Caki2 (cell line): Measurements from ENCODE around the gene HES7. TPM values are rescaled to one million over a fixed set of nuclear protein-coding genes. Genes with fewer than 3 reads are reported as not detected.
A peak's percentile ranks its signal among the peaks of the same experiment; 100 is the strongest.

Experiments used
- DNase-seq: peaks from one replicate; pipeline ENCODE4 v3.0.0-alpha.2; 2015; ENCODE audit warnings: low read depth
- in situ Hi-C: cut with HindIII; loops from 2 replicates; pipeline ENCODE4 v1.10.0; 2016; ENCODE audit warnings: low sequenced_read_pairs, low pct_unique_long_range_greater_than_20kb, mixed read lengths
- total RNA-seq: library from RNA; depleted of rRNA; stranded (reverse); fragments of >200 nt; shearing (Covaris generic); gene quantifications from 2 replicates; pipeline ENCODE4 v1.2.3, GENCODE V29; 2014; ENCODE audit warnings: low replicate concordance

The HES7 gene
- total RNA-seq, 1 experiment from 2014 or later = not detected

DNA sequence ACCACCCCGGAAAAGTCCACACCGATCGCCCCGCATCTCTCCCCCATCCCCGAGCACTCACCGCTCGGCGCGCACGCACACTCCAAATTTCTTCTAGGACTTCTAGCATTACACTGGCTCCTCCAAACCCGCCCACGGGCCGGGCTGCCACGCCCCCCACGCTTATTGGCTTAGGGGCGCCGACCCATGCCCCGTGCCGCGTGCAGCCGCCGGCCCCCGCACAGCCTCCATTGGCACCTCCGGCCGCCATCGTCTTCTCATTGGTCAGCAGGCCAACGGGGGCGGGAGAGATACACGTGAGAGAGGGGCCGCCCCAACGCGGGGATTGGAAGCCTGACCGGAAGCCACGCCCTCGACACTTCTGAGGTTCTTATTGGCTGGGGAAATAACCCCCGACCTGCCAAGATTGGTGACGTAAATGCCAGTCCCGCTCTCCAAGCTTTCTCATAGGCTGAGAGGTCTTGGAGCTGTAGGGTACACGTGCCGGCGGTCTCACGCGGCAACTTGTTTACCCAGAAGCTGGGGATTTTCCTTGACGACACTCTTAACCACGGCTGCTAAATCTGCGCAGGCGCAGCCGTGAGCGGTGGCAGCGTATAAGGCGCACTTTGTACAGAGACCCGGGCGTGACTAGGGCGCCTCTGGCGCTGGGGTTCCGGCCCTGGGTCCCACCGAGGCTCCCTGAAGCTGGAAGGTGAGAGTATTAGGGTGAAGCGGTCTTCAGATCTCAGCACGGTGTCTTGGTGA lies 32.5 kb upstream of the HES7 start:
- DNase-seq = peak; percentile 100
- in situ Hi-C loops = no loop called here

DNA sequence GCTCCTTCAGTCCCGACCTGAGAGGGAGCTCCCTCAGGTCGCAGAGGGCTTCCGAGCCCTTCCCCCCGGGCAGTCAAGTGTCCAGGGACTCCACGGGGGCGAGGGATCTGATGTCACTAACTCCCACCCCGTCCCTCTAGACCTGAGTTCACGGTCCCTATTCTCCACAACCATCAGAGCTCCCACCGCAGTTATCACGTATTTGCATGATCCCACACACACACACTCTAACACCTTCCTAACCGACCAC lies 32.0 kb upstream of the HES7 start:
- no peak for DNase-seq
- in situ Hi-C loops = no loop called here

DNA sequence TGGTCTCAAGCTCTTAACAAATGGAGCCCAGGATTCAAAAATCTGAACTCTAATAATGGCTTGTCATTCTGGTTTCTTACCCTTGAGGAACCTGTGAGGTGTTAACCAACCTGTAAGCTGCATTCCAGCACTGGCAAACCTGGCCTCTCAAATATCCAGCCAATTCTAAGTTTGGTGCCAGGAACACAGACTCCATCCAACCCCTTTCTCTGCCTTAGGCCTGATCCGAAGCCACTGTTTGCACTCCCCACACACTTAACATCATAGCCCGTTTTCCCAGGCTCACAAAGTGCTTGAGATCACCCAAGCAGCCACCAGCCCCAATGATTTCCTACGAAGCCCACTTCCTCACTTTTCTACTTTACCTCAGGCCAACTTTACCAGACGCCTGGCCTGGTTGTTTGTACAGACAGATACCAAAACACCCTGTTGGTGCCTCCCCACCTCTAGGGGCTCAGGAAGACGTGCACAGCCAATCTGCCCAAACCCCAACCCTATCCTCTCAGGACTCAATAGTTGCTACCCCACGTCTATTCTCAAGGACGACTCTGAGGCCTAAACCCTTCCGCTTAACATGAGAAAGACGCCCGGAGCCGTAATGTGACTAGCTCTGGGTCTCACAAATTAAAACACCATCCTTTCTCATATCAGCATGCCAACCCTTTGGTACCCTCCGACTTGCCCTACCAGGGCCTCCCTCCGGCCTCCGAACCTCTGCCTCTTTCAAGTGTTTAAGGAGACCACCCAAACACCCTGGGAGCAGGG lies 31.5 kb upstream of the HES7 start:
- in situ Hi-C loops = no loop called here
- no peak for DNase-seq

DNA sequence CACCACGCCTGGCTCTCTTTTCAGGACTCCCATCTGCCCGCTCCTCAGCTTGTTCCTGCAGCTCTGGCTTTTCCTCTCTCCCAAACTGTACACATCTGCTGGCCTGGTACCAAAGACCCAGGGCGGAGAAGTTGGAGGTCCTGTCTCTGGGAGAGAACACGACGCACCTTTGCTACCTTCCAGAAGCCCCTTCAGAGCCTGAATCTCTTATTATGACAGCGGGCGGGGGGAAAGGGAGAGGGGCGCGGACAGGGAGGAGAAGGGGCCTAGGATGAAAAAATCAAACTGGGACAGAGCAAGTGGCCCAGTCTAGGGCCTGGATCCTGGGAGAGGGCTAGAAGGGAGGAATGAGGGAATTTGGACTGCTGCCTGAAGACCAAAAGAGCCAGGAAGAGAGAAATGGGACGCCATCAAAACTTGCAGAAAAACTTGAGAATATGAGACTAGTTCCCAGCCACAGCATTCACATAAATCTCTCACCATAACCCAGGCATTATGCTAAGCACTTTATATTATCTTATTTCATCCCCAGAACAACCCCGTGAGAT lies 30.8 kb upstream of the HES7 start:
- in situ Hi-C loops = no loop called here

DNA sequence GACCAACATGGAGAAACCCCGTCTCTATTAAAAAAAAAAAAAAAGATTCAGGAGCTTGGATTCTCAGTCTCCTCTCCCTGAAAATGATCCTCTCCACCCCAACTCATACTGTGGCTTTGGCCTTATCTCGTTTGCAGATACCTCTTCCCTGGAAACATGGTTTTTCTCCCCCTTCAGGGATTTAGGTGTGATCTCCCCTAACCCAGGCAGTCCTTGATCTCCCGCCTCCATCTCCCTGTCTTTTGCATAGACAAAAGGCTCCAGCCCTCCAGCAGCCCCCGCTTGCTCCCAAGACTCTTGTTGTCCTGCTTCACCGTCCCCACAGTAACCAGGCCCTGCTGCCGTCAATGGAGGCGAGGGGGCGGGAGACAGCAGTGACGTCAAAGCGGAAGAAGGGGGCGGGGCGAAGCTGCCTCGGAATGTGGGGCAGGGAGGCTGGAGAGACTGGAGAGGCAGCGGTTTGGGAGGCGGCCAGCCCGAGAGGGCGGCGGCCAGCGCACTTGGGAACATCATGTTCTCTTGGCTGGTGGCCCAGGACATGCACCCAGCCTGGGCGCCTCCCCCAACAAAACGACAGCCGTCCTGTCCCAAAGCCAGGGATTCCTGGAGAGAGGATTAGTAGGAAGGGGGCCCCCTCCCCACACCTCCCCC lies 30.2 kb upstream of the HES7 start:
- DNase-seq = peak; percentile 95
- in situ Hi-C loops = no loop called here

More for the DNA sequence above, 30.8 kb upstream of the HES7 start:
- no peak for DNase-seq

DNA sequence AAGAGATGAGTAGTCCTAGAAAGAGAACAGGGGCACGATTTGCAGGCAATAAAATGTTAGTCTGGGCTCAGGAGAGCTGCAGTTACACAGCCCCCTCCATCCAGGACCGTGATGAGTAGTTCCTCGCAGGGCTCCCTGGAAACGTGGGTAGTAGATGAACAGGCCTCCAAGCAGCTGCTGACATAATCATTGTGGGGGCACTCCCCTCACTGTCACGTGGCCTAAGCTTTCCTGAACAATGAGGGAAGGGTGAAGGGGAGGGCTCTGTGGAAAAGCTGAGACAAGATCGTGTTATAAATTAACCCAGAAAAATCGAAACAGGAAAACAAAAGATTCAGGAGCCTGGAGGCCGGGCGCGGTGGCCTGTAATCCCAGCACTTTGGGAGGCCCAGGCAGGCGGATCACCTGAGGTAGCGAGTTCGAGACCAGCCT lies 29.6 kb upstream of the HES7 start:
- DNase-seq = peak; percentile 98
- in situ Hi-C loops = no loop called here

DNA sequence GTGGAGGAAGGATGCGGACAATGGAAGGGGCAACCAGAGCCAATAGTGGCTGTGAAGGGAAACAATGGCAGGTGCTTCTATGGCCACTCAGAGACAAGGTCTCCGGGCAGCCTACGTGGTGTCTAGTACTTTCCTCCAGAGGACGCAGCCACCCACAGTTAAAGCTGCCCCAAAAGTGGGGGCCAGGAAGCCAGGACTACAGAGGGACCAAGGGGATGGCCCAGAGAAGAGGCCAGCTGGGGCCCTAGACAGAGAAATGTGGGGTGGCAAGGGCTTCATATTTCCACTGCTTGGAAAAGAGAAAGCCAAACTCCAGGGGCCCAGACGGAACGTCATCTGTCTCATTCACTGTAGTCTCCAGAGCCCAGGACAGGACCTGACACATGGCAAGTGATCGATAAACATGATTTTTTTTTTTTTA lies 29.1 kb upstream of the HES7 start:
- in situ Hi-C loops = no loop called here
- no peak for DNase-seq

DNA sequence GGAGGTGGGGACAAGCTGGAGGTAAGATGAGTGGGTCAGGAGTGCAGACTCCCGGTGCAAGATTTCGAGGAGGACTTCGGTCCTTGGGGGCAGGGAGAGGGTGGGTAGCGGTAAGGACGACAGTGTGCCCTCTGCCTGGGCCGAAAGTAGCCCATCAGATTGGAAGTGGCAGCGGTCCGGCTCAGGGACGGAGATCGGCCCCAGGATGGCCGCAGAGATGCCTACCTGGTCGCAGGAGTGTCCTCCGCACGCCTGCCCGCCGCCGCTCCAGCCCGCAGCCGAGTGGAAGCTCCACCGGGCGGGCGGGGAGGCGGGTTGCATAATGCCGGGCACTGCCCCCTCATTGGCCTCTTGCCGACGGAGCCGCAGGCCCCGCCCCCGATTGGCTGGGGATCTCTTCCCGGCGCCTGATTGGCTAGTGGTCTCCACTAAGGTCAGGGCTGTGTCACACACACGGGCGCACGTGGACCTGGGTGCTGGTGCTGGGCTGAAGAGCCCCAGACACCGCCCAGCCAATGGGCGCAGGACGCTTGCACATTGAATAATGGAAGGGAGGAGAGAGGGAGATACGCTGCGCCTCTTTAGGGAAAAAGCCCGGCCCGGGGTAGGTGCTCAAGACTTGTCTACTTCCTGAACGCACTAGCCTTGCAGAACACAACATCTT lies 28.3 kb upstream of the HES7 start, which contains the start of gene PER1:
PER1 (minus strand) TSS at position 293 of the 664 bp plus-strand sequence. CDS start 1,698 bp downstream, outside the sequence.
- peak; percentile 97 for DNase-seq
- in situ Hi-C loops = no loop called here

DNA sequence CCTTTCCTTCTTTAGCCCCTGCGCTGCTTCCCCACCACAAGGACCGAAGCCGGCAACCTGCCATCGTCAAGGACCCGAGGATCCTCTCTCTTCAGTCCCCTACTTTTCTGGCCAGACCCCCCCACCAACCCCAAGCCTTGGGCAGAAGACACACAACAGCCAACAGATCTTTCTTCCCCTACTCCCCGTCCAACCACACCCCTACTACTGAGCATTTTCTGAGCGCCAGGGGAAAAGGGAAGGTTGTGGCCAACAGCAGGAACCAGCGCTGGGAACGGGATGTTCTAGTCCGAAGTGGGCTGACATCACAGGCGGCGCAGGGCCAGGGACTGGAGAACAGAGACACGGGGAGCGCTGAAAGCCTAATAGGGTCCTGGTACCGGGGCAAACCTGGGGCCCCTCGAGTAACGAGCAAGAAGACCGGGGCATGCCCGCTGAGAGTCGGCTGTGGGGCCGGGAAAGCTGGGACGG lies 27.8 kb upstream of the HES7 start:
- in situ Hi-C loops = no loop called here
- peak; percentile 25 for DNase-seq

DNA sequence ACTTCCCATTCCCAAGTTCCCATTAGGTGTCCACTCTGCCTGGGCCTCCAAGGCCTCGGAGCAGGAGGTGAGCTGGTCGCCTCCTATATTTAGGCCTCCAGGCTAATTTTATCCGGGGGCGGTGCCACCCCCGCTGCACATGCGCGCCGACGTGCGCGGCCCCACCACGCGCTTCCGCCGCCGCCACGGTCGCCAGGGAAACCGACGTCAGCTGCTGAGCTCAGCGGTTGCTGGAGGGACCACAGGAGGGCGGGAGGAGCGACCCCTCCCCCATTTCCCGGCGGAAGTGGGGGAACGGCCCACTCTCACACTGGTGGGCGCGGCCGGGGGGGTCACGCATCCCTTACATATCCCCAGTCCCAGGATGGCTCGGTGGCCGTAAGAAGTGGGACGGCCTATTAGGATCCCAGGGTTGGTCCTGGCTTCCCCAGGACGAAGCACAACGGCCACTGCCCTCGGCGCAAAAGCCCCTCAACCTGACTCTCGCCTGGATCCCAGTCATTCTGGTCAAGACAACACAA lies 27.3 kb upstream of the HES7 start:
- in situ Hi-C loops = no loop called here
- peak; percentile 83 for DNase-seq

DNA sequence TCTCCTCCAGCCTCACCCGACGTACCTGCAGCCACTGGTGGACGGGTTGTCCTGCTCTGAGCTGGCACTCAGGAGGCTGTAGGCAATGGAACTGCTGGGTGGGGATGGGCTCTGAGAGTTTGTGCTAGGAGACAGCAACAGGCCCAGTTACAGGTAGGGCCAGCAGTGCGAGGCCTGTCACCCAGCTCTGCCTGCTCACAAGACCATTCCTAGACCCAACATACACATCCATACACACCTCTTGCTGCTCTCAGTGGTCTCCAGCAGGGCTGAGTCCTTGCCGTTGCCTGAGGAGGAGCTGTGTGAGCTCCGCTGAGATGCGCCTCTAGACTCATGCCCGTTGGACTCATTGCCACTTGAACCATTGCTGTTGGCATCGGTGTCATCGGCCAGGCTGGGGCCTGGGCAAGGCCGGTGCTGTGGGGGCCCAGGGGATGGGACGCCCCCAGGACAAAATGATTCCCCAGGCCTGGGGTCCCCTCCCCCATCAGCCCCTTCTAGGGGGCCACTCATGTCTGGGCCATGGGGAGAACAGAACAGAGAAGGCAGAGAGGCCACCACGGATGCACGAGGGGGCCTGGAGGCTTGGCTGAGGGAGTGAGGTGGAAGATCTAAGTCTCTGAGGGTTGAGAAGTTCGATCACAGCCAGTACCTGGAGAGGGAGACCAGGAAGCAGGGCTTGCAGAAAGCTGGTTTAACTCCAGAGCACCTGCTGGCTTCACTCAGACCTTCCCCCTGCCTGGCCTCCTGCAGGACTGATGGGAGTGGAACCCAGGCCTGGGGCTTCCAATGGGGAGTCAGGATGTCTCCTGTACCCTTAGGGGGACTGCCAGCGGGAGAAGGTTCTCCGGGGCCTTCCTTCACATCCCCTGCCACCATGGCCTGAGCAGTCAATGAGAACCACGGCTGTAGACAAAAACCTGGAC lies 26.6 kb upstream of the HES7 start:
- in situ Hi-C loops = no loop called here

DNA sequence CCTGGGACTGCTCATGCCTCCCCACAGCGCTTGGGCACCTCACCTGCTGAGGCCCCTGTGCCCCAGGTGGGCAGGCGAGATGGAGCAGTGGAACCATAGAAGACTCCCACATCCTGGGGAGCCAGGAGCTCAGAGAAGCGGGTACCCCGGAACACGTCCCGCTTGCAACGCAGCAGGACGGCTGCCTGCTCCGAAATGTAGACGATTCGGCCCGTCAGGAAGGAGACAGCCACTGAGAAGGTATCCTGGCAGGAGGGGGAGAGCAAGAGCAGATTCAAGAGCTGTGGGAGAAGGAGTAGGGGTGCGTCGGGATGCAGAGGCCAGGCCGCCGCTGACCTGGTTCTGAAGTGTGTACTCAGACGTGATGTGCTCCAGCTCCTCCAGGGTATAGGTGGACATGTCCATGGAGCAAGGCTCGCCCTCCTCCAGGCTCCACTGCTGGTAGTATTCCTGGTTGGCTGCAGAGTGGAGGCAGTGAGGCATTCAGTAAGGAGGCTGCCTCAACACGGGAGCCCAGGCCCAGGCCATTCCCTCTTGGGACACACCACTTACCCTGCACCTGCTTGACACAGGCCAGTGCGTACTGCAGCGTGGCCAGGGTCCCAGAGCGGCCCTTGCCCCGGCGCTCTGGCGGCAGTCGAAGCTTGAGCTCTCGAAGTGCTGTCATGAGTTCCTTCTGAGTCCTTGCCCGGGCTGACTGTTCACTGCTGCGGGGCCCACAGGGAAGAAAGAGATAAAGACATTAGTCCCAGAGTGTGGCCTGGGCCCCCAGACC lies 25.7 kb upstream of the HES7 start:
- in situ Hi-C loops = no loop called here
- DNase-seq = no peak

More for the DNA sequence above, 26.6 kb upstream of the HES7 start:
- DNase-seq = no peak

DNA sequence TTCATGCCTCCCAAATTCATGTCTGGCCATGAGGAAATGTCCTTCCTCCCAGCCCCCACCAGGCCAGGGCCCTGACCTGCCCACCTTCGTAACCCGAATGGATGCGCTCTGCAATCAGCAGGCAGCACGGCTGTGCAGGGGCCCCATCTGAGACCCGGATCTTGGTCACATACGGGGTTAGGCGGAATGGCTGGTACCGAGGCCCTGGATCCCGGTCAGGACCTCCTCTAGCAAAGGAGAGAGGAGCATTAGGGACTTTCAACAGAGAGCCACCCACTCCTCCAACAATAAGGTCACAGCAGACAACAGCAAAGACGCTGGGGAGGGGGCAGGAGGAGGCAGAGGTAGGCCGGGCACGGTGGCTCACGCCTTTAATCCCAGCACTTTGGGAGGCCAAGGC lies 24.7 kb upstream of the HES7 start:
- DNase-seq = no peak
- in situ Hi-C loops = no loop called here

DNA sequence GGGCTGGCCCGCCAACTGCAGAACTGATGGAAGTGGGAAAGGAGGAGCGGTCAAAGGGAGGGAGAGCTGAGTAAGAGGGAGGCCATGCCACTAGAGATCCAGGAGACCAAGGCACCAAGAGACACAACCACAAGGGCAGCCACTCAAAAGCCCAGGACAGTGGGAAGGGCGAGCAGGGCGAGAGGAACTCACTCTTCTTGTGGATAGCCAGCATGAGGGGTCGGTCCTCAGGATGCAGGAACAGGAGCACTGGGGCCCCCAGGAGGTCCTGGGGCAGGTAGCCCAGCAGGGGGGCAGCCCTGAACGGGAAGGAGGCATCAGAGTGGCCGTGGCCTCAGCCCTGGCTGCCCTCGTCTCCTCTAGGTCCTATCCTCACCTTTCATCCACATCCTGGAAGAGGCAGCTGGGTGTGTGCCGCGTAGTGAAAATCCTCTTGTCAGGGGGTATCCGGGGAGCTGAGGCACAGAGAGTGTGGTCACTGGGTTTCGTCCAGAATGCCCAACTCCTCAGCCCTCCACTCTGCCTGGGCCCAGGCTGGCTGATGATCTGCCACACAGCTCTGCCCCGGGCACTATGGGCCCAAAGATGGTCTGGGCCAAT lies 24.0 kb upstream of the HES7 start:
- DNase-seq = no peak
- in situ Hi-C loops = no loop called here

DNA sequence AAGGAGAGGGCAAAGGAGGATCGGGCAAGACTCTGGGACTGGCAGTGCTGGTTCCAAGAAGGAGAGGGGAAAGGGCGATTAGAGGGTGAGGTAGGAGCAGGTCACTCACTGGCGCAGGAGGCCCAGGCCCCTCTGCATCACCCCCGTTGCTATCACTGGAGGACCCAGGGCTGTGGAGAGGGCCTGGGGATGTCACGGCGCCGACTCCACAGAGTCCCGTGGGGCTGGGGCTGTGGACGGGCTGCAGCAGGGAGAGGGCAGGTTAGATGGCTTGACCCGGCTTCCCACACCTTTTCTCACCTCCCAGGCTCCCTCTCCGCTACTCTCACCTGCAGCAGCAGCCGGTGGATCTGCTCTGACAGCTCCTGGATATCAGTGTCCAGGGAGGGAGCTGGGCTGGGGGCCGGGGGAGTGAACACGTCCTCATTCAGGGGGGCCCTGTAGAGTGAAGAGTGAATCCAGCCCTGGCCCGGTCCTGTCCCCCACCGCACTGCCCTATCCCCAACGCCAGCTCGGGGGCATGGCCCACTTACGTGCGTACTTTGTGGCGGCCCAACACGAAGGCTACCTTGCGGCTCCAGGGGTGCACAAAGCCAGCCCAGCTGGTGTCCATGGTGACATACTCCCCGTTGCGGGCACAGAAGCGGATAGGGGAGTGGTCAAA lies 23.4 kb upstream of the HES7 start:
- DNase-seq = no peak
- in situ Hi-C loops = no loop called here
